Eye (tissue), 1 donor: ENCODE results near the gene PI3.
"Not testable (repeated sequence)": the region's sequence is repeated elsewhere in the genome, so short reads cannot be mapped to it uniquely, and the experiment has no call there.

Experiments used
- DNase-seq: peaks from one replicate; pipeline ENCODE4 v3.0.0-alpha.2; 2015

PI3 gene

GRCh38 chr20:45174434-45175364 is at the start of gene PI3:
Gene PI3, plus strand, starts transcription at chr20:45174902. Its CDS starts 21 bp downstream, at chr20:45174923.
- no peak for DNase-seq

- DNase-seq, result no peak
These were observed 46.6 kb upstream of the PI3 start for GRCh38 chr20:45128099-45128498.

- no peak for DNase-seq
These were observed 37.8 kb upstream of the PI3 start for GRCh38 chr20:45136911-45137310.

- no peak for DNase-seq
These were observed 36.0 kb upstream of the PI3 start for GRCh38 chr20:45138561-45139300.

- not testable (repeated sequence) for DNase-seq
These were observed 34.8 kb upstream of the PI3 start for GRCh38 chr20:45139733-45140375.

- no peak for DNase-seq
These were observed 33.9 kb upstream of the PI3 start for GRCh38 chr20:45140836-45141235.

GRCh38 chr20:45149062-45149461 is 25.6 kb upstream of the PI3 start:
- no peak for DNase-seq

- DNase-seq, result no peak
These were observed 22.3 kb upstream of the PI3 start for GRCh38 chr20:45152405-45152804.

- DNase-seq, result no peak
These were observed 21.6 kb upstream of the PI3 start for GRCh38 chr20:45153147-45153546.

GRCh38 chr20:45153752-45154151 is 20.9 kb upstream of the PI3 start:
- DNase-seq, result no peak

- DNase-seq, result no peak
These were observed 20.5 kb upstream of the PI3 start for GRCh38 chr20:45154183-45154582.

- not testable (repeated sequence) for DNase-seq
These were observed 19.9 kb upstream of the PI3 start for GRCh38 chr20:45154794-45155193.

- no peak for DNase-seq
These were observed 18.0 kb upstream of the PI3 start for GRCh38 chr20:45156713-45157112.

- DNase-seq, result no peak
These were observed 16.7 kb upstream of the PI3 start for GRCh38 chr20:45157962-45158361.

- DNase-seq, result no peak
These were observed 11.5 kb upstream of the PI3 start for GRCh38 chr20:45163083-45163803.

GRCh38 chr20:45164906-45165305 is 9.8 kb upstream of the PI3 start:
- no peak for DNase-seq

- no peak for DNase-seq
These were observed 1.2 kb upstream of the PI3 start for GRCh38 chr20:45173522-45173921.

GRCh38 chr20:45176526-45177267 is 2.0 kb downstream of the PI3 start:
- no peak for DNase-seq

- no peak for DNase-seq
These were observed 4.5 kb downstream of the PI3 start for GRCh38 chr20:45179166-45179565.

- peak; percentile 15 for DNase-seq
These were observed 6.9 kb downstream of the PI3 start for GRCh38 chr20:45181639-45182038.

- DNase-seq, result no peak
These were observed 8.4 kb downstream of the PI3 start for GRCh38 chr20:45183084-45183483.

- DNase-seq, result no peak
These were observed 13.0 kb downstream of the PI3 start for GRCh38 chr20:45187693-45188092.
